LNCaP clone FGC (cell line): ENCODE measurements around the gene DAG1.

Source experiments
- DNase-seq: peaks from one replicate; pipeline ENCODE4 v3.0.0-alpha.2; 2011; ENCODE audit warnings: low read depth
- H3K4me3 ChIP-seq: 2 replicates; pipeline ENCODE4 v1.5.1; 2011; ENCODE audit warnings: mild to moderate bottlenecking, low read depth, low read length, control low read depth
- TF ChIP-seq, protein P1 (sequence below): IDR thresholded peaks from 2 replicates; pipeline ENCODE4 v1.5.1; 2012; ENCODE audit warnings: mild to moderate bottlenecking; ENCODE audit not compliant: control insufficient read depth, insufficient read depth; ENCODE audit errors: extremely low read depth

DAG1 gene

DNA sequence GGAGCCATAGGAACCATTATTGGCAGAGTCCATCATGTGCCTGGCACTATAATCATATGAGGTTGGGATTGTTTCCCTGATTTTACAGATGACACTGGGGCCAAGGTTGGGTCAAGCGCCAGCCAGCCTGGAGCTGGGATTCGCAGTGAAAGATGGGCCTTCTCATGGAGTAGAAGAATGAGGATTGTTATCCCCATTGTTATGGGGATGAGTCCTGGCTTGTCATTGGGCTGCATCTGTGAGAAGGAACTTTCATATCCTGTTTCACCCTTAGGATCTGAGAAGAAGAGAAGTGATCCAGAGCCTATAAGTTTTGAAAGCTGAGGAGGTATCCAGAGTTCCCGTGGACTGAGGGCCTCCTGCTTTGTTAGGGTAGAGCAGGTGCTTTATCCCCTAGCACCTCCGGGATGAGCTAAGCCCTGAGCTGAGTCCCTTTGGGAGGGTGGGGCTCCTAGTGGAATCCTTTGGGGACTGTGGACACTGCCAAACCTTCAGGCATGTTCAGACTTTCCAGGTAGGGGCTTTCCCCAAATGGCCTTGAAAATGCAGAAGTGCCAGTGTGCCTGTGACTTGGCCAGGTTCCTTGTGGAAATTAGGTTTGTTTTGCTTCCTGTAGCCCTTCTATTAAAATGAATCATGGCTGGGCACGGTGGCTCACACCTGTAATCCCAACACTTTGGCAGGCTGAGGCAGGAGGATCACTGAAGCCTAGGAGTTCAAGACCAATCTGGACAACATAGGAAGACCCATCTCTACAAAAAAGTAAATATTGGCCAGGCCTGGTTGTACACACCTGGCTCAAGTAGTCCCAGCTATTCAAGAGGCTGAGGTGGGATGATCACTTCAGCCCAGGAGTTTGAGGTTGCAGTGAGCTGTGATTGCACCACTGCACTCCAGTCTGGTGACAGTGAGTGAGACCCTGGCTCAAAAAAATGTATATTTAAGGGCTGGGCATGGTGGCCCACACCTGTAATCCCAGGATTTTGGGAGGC, 54.0 kb downstream of the DAG1 start:
- DNase-seq = no peak
- H3K4me3 ChIP-seq = no peak overlapping the region
- TF ChIP-seq, protein P1, sequence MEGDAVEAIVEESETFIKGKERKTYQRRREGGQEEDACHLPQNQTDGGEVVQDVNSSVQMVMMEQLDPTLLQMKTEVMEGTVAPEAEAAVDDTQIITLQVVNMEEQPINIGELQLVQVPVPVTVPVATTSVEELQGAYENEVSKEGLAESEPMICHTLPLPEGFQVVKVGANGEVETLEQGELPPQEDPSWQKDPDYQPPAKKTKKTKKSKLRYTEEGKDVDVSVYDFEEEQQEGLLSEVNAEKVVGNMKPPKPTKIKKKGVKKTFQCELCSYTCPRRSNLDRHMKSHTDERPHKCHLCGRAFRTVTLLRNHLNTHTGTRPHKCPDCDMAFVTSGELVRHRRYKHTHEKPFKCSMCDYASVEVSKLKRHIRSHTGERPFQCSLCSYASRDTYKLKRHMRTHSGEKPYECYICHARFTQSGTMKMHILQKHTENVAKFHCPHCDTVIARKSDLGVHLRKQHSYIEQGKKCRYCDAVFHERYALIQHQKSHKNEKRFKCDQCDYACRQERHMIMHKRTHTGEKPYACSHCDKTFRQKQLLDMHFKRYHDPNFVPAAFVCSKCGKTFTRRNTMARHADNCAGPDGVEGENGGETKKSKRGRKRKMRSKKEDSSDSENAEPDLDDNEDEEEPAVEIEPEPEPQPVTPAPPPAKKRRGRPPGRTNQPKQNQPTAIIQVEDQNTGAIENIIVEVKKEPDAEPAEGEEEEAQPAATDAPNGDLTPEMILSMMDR = no peak

DNA sequence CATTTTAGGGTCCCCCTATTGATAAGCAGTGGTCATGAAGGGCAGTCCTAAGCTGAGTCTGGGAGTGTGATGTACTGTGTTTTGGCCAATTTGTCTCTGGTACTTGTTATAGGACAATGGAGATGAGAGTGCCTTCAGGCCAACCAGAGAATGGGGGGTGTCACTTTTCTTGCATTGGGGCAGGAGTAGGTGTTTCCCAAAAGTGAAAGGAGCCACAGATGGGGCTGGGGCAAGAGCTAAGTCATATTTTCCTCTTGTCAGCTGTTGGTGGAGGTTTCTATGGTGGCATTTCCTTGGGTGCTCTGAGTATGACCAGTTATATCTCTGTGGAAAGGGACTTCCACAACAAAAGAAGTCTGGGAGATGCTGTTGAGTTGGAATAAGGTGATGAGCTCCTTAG, 59.5 kb downstream of the DAG1 start:
- DNase-seq = no peak
- no peak overlapping the region for H3K4me3 ChIP-seq
- TF ChIP-seq, protein P1 = no peak

DNA sequence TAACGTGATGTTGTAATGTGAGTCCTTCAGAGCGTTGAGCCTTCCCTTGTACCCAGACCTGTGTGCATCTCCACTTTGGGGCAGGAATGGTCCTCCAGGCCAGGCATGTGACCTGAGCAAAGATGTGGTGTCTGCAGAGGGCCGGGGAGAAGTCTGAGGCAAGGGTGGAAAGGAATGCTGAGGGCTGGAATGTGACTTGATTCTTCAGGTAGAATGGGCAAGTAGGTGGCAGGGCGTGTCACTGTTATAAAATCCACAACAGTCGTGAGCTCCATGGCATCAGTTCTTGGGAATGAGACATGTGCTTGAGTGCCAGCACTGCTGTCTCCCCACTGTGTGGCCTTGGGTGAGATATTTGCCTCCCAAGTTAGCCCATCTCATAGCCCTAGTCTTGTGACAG, 60.2 kb downstream of the DAG1 start:
- H3K4me3 ChIP-seq = no peak overlapping the region
- no peak for DNase-seq
- TF ChIP-seq, protein P1 = no peak

DNA sequence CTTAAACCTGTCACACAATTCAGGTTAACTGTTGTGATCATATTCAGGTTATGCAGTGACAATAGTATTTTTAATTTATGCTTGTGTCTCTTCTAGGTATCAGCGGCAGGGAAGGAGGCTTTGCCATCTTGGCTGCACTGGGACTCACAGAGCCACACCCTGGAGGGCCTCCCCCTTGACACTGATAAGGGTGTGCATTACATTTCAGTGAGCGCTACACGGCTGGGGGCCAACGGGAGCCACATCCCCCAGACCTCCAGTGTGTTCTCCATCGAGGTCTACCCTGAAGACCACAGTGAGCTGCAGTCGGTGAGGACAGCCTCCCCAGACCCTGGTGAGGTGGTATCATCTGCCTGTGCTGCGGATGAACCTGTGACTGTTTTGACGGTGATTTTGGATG, 60.6 kb downstream of the DAG1 start:
- no peak for DNase-seq
- H3K4me3 ChIP-seq = no peak overlapping the region
- TF ChIP-seq, protein P1 = no peak

DNA sequence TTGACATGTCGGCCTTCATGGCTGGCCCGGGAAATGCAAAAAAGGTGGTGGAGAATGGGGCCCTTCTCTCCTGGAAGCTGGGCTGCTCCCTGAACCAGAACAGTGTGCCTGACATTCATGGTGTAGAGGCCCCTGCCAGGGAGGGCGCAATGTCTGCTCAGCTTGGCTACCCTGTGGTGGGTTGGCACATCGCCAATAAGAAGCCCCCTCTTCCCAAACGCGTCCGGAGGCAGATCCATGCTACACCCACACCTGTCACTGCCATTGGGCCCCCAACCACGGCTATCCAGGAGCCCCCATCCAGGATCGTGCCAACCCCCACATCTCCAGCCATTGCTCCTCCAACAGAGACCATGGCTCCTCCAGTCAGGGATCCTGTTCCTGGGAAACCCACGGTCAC, 61.2 kb downstream of the DAG1 start:
- H3K4me3 ChIP-seq = no peak overlapping the region
- DNase-seq = no peak
- TF ChIP-seq, protein P1 = no peak

DNA sequence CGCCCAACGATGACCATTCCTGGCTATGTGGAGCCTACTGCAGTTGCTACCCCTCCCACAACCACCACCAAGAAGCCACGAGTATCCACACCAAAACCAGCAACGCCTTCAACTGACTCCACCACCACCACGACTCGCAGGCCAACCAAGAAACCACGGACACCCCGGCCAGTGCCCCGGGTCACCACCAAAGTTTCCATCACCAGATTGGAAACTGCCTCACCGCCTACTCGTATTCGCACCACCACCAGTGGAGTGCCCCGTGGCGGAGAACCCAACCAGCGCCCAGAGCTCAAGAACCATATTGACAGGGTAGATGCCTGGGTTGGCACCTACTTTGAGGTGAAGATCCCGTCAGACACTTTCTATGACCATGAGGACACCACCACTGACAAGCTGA, 61.6 kb downstream of the DAG1 start:
- no peak overlapping the region for H3K4me3 ChIP-seq
- DNase-seq = no peak
- TF ChIP-seq, protein P1 = no peak
